ENCODE measurements around the gene MPG. TPM values are rescaled to one million over a fixed set of nuclear protein-coding genes. Genes with fewer than 3 reads are reported as not detected.

Gene MPG
- polyA plus RNA-seq, 1 donor (not counting 4 experiments of a cell fraction or from before 2014, with no cell fraction given) = 22.7 TPM

DNA sequence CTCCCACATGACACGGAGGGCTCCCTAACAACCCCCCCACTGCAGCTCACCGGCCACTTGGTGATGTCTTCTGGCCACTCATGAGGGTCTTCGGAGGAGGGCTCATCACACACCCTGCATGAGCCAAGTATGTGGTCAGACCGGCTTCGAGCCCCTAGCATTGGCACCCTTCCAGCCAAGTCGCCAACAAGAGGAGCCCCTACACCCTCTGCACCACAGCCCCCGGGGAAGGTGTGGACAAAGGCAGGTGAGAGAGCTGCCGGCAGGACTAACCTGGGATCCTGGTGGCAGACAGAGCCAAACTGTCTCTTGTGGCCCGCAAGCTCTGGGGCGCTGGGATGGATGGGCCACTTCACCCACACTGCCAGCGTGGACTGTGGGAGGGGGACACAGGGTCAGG lies 17.9 kb upstream of the MPG start:
- FAIRE-seq (no peak), DNase-seq (ENCODE audit: low read depth, low spot score) (no peak)
- no peak overlapping the region for H3K27ac ChIP-seq (ENCODE audit: control insufficient read depth, insufficient read depth, low read length)
- H3K36me3 ChIP-seq (ENCODE audit: control insufficient read depth in 2 of 2, extremely low read depth in 1 of 2, insufficient read depth in 2 of 2, low read length in 2 of 2) = peaks cover 44 to 48% of the 10 kb centered on the region in 2 experiments
- no peak overlapping the region for H2AFZ ChIP-seq (ENCODE audit: control insufficient read depth, low read length)
- H3K9me3 ChIP-seq (ENCODE audit: control insufficient read depth, low read depth, low read length) = no peaks in the 10 kb centered on the region
- H3K9me1 ChIP-seq (ENCODE audit: control insufficient read depth, extremely low read depth, insufficient read depth, low read length) = no peaks in the 10 kb centered on the region
- H3K27me3 ChIP-seq (ENCODE audit: control insufficient read depth, extremely low read depth, insufficient read depth, low read length) = no peaks in the 10 kb centered on the region
- H3K9ac ChIP-seq (ENCODE audit: control insufficient read depth, extremely low read depth, insufficient read depth, low read length) = no peak overlapping the region
- no peak overlapping the region for H3K4me2 ChIP-seq (ENCODE audit: control insufficient read depth, extremely low read depth, insufficient read depth, low read depth, low read length)
- no peak overlapping the region for H3K4me3 ChIP-seq (ENCODE audit: control insufficient read depth in 2 of 3, extremely low read depth in 1 of 3, insufficient read depth in 2 of 3, low read depth in 1 of 3, low read length in 3 of 3)
- dilution Hi-C loops (cut with MboI; ENCODE audit: extremely low pct_ligation_motif_present, low sequenced_read_pairs) = no loop called here
- H3K79me2 ChIP-seq (ENCODE audit: control insufficient read depth, insufficient read depth, low read length) = no peaks in the 10 kb centered on the region
- H4K20me1 ChIP-seq (ENCODE audit: control insufficient read depth, extremely low read depth, insufficient read depth, low read length) = no peaks in the 10 kb centered on the region
- H3K4me1 ChIP-seq (ENCODE audit: control insufficient read depth, extremely low read depth, insufficient read depth, low read length) = no peaks in the 10 kb centered on the region
- TF ChIP-seq EZH2 (IDR thresholded peaks at IDR 0.05; ENCODE audit: low read length) = no peak
- TF ChIP-seq, protein P1, sequence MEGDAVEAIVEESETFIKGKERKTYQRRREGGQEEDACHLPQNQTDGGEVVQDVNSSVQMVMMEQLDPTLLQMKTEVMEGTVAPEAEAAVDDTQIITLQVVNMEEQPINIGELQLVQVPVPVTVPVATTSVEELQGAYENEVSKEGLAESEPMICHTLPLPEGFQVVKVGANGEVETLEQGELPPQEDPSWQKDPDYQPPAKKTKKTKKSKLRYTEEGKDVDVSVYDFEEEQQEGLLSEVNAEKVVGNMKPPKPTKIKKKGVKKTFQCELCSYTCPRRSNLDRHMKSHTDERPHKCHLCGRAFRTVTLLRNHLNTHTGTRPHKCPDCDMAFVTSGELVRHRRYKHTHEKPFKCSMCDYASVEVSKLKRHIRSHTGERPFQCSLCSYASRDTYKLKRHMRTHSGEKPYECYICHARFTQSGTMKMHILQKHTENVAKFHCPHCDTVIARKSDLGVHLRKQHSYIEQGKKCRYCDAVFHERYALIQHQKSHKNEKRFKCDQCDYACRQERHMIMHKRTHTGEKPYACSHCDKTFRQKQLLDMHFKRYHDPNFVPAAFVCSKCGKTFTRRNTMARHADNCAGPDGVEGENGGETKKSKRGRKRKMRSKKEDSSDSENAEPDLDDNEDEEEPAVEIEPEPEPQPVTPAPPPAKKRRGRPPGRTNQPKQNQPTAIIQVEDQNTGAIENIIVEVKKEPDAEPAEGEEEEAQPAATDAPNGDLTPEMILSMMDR (optimal IDR thresholded peaks at IDR 0.05 in 1 of 3, IDR thresholded peaks at IDR 0.05 in 1 of 3, conservative IDR thresholded peaks at IDR 0.05 in 1 of 3; ENCODE audit: extremely low read depth in 1 of 3, insufficient read depth in 2 of 3, low read length in 3 of 3) = no peak

DNA sequence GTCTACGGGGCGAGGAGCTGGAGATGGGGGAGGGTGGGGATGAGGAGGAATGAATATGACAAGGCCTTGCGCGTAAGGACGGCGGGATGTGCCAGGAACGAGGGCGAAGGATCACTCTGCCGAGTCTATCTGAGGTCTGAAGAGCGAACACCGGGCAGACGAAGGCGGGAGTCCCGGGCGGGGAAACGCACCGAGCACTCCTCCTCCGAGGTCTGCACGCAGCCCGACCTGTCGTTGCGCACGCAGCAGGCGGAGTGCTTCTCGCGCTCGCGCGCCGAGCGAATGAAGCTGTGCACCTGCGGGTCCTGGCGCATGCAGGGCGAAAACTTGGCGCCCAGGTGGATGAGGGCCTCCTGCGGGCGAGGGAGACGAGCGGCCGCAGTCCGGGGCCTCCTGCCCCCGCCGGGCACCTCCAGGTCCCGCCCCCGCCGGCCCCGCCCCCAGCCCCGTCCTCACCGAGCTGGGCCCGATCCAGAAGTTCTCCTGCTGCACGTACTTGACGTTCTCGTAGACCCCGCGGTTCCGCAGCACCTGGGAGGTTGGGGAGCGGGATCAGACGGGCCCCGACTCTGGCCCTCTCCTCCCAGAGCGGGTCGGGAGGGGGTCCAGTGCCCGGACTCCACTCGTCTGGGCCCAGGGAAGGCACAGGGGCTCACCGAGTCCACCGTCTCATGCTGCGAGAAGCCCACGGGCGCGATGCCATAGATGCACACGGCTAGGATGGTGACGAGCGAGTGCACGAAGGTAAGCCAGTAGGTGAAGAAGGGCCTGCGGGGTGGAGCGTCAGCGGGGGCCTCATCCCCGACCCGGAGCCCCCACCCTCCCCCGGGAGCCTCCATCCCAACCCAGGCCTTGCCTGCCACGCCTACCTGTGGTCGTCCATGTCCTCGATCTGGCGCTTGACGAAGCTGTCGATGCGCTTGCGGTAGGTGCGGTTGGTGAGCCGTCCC lies 16.8 kb upstream of the MPG start:
- no peak for FAIRE-seq
- TF ChIP-seq, protein P1 (optimal IDR thresholded peaks at IDR 0.05 in 1 of 3, IDR thresholded peaks at IDR 0.05 in 1 of 3, conservative IDR thresholded peaks at IDR 0.05 in 1 of 3; ENCODE audit: extremely low read depth in 1 of 3, insufficient read depth in 2 of 3, low read length in 3 of 3) = no peak
- no peak for TF ChIP-seq EZH2 (IDR thresholded peaks at IDR 0.05; ENCODE audit: low read length)
- no peak overlapping the region for H3K4me2 ChIP-seq (ENCODE audit: control insufficient read depth, extremely low read depth, insufficient read depth, low read depth, low read length)
- H4K20me1 ChIP-seq (ENCODE audit: control insufficient read depth, extremely low read depth, insufficient read depth, low read length) = peaks cover 4% of the 10 kb centered on the region
- H3K4me3 ChIP-seq (ENCODE audit: control insufficient read depth in 2 of 3, extremely low read depth in 1 of 3, insufficient read depth in 2 of 3, low read depth in 1 of 3, low read length in 3 of 3) = no peak overlapping the region
- peaks cover 35 to 45% of the 10 kb centered on the region in 2 experiments for H3K36me3 ChIP-seq (ENCODE audit: control insufficient read depth in 2 of 2, extremely low read depth in 1 of 2, insufficient read depth in 2 of 2, low read length in 2 of 2)
- H3K4me1 ChIP-seq (ENCODE audit: control insufficient read depth, extremely low read depth, insufficient read depth, low read length) = no peaks in the 10 kb centered on the region
- H3K79me2 ChIP-seq (ENCODE audit: control insufficient read depth, insufficient read depth, low read length) = no peaks in the 10 kb centered on the region
- H3K27me3 ChIP-seq (ENCODE audit: control insufficient read depth, extremely low read depth, insufficient read depth, low read length) = no peaks in the 10 kb centered on the region
- no peak overlapping the region for H3K9ac ChIP-seq (ENCODE audit: control insufficient read depth, extremely low read depth, insufficient read depth, low read length)
- DNase-seq (ENCODE audit: low read depth, low spot score) = no peak
- no peaks in the 10 kb centered on the region for H3K9me3 ChIP-seq (ENCODE audit: control insufficient read depth, low read depth, low read length)
- no peak overlapping the region for H3K27ac ChIP-seq (ENCODE audit: control insufficient read depth, insufficient read depth, low read length)
- H3K9me1 ChIP-seq (ENCODE audit: control insufficient read depth, extremely low read depth, insufficient read depth, low read length) = no peaks in the 10 kb centered on the region
- dilution Hi-C loops (cut with MboI; ENCODE audit: extremely low pct_ligation_motif_present, low sequenced_read_pairs) = no loop called here
- no peak overlapping the region for H2AFZ ChIP-seq (ENCODE audit: control insufficient read depth, low read length)

Measured in keratinocyte (primary cell).